Progenitor cell of endocrine pancreas (in vitro differentiated cells): ENCODE measurements around the gene PRDM16. TPM values are rescaled to one million over a fixed set of nuclear protein-coding genes. Genes with fewer than 3 reads are reported as not detected.
A peak's percentile ranks its signal among the peaks of the same experiment; 100 is the strongest.

Source experiments
- DNase-seq: peaks from one replicate; pipeline ENCODE4 v3.0.0; 2021; ENCODE audit warnings: low spot score; ENCODE audit not compliant: unreplicated experiment
- H3K27ac Mint-ChIP-seq: 2 replicates; pipeline ENCODE4 v1.8.0; 2021; ENCODE audit warnings: mild to moderate bottlenecking, moderate library complexity, mixed read lengths
- H3K27me3 Mint-ChIP-seq: 2 replicates; pipeline ENCODE4 v1.8.0; 2021; ENCODE audit warnings: mixed read lengths
- H3K36me3 Mint-ChIP-seq: 2 replicates; pipeline ENCODE4 v1.8.0; 2022; ENCODE audit warnings: mixed read lengths; ENCODE audit not compliant: insufficient read depth
- H3K4me1 Mint-ChIP-seq: 2 replicates; pipeline ENCODE4 v1.8.0; 2021; ENCODE audit warnings: low read depth, mixed read lengths
- H3K4me3 Mint-ChIP-seq: 2 replicates; pipeline ENCODE4 v1.8.0; 2021; ENCODE audit warnings: low read depth, mild to moderate bottlenecking, moderate library complexity, mixed read lengths
- H3K9me3 Mint-ChIP-seq: 2 replicates; pipeline ENCODE4 v1.8.0; 2021; ENCODE audit warnings: low read depth, mixed read lengths
- CTCF ChIP-seq: fragments of 200-600 bp; sonication (generic); IDR thresholded peaks from one replicate; pipeline ENCODE4 v1.5.0; 2021; ENCODE audit warnings: antibody characterized with exemption, mild to moderate bottlenecking; ENCODE audit not compliant: unreplicated experiment
- total RNA-seq: library from RNA; stranded (reverse); gene quantifications from 2 replicates; pipeline ENCODE4 v1.2.1, GENCODE V29; 2021

Gene PRDM16
- total RNA-seq, 1 donor from 2014 or later: 69.1 TPM

DNA sequence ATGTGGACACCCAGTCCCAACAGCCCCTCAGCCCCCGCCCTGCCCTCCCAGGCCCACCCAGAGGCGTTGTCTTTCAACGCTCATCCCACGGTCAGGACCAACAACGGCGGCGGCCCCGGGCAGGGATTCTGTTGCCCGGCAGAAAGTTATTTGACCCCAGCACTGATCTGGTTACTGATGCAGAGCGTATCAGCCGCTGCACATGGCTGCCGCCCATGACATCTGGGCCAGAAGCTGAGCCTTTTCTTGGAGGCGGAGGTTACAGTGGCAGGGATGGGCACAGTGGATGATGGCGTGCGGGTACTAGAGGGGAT, 258.3 kb downstream of the PRDM16 start:
- Mint-ChIP-seq H3K36me3 (no peaks in the 10 kb centered on the region), H3K27me3 (no peaks in the 10 kb centered on the region), H3K27ac (no peak overlapping the region), H3K4me1 (peaks cover 52% of the 10 kb centered on the region), H3K9me3 (no peaks in the 10 kb centered on the region), H3K4me3 (no peak overlapping the region)
- DNase-seq: no peak
- TF ChIP-seq CTCF: no peak

GRCh38 chr1:3327936-3328590, 259.1 kb downstream of the PRDM16 start:
- no peaks in the 10 kb centered on the region for H3K36me3 Mint-ChIP-seq
- no peak for DNase-seq
- H3K27me3 Mint-ChIP-seq: no peaks in the 10 kb centered on the region
- no peaks in the 10 kb centered on the region for H3K9me3 Mint-ChIP-seq
- H3K4me1 Mint-ChIP-seq: peaks cover 50% of the 10 kb centered on the region
- H3K27ac Mint-ChIP-seq: no peak overlapping the region
- TF ChIP-seq CTCF: no peak
- no peak overlapping the region for H3K4me3 Mint-ChIP-seq

DNA sequence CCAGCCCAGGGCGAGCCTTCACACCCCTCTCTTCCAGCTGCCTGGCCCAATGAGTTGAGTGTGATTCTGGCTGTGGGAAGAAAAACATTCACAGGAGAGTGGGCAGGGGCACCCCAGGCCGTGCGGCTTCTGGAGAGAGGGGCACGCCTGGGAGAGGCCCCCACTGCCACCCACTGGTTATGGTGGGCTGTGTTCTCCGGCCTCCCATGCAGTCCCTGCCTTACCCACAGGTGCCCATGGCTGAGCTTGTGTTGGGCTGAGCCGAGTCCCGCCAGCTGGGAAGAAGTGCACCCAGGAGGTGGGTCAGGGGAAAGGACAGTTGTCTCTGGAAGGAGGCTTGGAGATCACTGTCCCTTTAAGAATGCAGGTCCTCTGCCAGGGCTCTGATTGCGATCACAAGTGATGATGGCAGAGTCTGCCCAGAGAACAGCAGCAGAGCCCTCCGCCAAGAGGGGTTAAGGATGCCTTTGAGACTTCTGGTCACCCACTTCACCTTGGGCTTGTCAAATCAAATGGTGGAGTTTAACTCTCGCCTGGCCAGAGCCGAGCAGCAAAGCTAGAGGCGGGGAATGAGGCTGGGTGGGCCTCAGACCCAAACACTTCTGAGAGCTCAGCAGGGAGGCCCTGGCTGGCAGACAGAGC, 260.8 kb downstream of the PRDM16 start:
- H3K36me3 Mint-ChIP-seq: peaks cover 2% of the 10 kb centered on the region
- H3K9me3 Mint-ChIP-seq: no peaks in the 10 kb centered on the region
- H3K4me1 Mint-ChIP-seq: peaks cover 42% of the 10 kb centered on the region
- H3K4me3 Mint-ChIP-seq: no peak overlapping the region
- peak overlapping the region; percentile 49 for H3K27ac Mint-ChIP-seq
- TF ChIP-seq CTCF: no peak
- no peaks in the 10 kb centered on the region for H3K27me3 Mint-ChIP-seq
- DNase-seq: no peak

- Mint-ChIP-seq H3K4me1 (peaks cover 42% of the 10 kb centered on the region), H3K4me3 (no peak overlapping the region), H3K27me3 (no peaks in the 10 kb centered on the region), H3K36me3 (peaks cover 2% of the 10 kb centered on the region), H3K9me3 (no peaks in the 10 kb centered on the region), H3K27ac (peak overlapping the region; percentile 83)
- no peak for TF ChIP-seq CTCF
- DNase-seq: no peak
Measured at GRCh38 chr1:3330771-3331245, 261.8 kb downstream of the PRDM16 start.

- Mint-ChIP-seq H3K27me3 (no peaks in the 10 kb centered on the region), H3K4me1 (peaks cover 41% of the 10 kb centered on the region), H3K27ac (no peak overlapping the region), H3K9me3 (no peaks in the 10 kb centered on the region), H3K36me3 (peaks cover 2% of the 10 kb centered on the region), H3K4me3 (no peak overlapping the region)
- DNase-seq: no peak
- TF ChIP-seq CTCF: no peak
Measured at GRCh38 chr1:3331564-3331963, 262.6 kb downstream of the PRDM16 start.
